Islet of Langerhans (tissue), 1 donor: ENCODE results near the gene TAS2R43.
"Not testable (repeated sequence)": the region's sequence is repeated elsewhere in the genome, so short reads cannot be mapped to it uniquely, and the experiment has no call there.

ENCODE experiments used
- FAIRE-seq: peaks from one replicate; lab custom pipeline; 2011; peaks lifted over from hg19 to GRCh38; lab: Jason Lieb, UNC

TAS2R43 gene

DNA sequence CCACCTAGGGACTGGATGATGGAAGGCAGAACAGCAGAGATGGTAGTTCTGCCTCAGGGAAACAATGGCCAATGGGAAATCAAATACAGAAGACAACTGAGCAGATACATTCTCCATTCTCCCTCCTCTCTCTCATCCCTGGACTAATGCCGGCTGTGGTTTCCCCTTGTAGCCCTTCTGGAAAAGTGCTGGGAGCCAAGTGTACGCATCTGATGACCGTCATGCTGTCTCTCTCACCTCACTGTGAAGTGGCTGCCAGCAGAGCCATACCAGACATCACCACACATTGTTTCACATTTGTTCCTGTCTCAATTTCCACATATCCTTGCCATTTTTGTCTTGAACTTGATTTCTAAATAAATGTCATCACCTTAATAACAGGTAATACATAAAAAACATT, 33.1 kb downstream of the TAS2R43 start:
- FAIRE-seq: no peak

DNA sequence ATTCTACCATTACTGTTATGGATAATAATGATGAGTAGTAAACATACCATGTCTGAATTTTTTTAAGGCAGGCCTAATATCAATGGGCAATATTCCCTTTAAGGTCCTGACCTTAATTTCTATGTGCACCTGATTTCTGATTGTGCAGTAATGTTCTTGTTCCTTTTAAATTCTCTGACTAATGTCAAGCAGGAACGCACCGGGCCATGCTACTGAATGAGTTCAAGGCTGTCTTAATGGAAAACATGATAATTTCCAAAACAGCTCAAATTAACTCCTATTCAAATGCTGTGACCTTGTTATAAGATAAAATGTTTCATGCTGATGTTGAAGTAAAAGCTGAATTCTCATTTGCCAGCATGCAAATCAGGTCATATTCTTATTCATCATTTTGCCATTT, 36.8 kb downstream of the TAS2R43 start:
- no peak for FAIRE-seq

DNA sequence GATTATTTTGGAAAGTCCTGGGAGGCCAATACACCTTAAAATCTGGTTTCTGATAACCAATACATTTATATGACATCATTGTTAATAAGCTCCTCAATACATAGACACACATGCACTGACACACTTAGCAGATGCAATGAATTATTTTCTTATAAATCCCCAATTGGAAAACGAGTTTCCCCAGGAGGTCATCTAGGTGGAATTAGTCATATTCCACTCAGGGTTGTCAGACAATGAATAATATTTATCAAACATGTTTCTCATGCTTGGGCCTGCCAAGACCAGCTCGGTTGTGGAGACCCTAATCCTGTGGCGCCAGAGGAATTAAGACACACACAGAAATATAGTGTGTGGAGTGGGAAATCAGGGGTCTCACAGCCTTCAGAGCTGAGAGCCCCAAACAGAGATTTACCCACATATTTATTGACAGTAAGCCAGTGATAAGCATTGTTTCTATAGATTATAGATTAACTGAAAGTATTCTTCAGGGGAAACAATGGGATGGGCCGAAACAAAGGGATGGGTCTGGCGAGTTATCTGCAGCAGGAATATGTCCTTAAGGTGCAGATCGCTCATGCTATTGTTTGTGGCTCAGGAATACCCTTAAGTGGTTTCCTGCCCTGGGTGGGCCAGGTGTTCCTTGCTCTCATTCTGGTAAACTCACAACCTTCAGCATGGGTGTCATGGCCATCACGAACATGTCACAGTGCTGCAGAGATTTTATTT, 42.1 kb downstream of the TAS2R43 start:
- FAIRE-seq: not testable (repeated sequence)

DNA sequence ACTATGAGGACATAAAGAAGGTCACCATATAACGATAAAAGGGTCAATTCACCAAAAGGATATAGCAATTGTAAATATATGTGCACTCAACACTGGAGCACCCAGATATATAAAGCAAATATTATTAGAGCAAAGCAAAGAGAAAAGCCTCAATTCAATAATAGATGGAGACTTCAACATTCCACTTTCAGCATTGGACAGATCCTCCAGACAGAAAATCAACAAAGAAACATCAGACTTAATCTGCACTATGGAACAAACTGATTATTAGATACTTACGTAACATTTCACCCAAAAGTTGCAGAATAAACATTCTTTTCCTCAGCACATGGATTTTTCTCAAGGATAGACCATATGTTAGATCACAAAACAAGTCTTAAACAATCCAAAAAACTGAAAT, 50.7 kb downstream of the TAS2R43 start:
- not testable (repeated sequence) for FAIRE-seq
